HCT116 (cell line): ENCODE measurements around the gene SPATA20. TPM values are rescaled to one million over a fixed set of nuclear protein-coding genes. Genes with fewer than 3 reads are reported as not detected.

ENCODE experiments used
- ATAC-seq: fragments of 200-7000 bp; cut with Tn5 transposase; 2 replicates; pipeline ENCODE4 v1.9.1; 2020; ENCODE audit warnings: mild to moderate bottlenecking, moderate library complexity
- BruUV-seq: library from RNA; stranded (reverse); fragments of 400-500 nt; replicated peaks from 2 replicates; lab custom pipeline; 2021; lab: Mats Ljungman, UMichigan
- CTCF ChIA-PET: fragments of 300-600 bp; sonication (Branson Sonifier 250); formaldehyde crosslinking; loops from one replicate; lab custom pipeline; 2021; ENCODE audit warnings: antibody characterized with exemption; lab: Charles Lee
- POLR2A ChIA-PET: fragments of 300-600, 350-600 bp; sonication (Branson Sonifier 250); formaldehyde crosslinking; loops from one replicate; lab custom pipeline; 2021; ENCODE audit warnings: antibody characterized with exemption; lab: Charles Lee
- RAD21 ChIA-PET, 2 experiments: fragments of 300-600 bp; sonication (Branson Sonifier 250); formaldehyde crosslinking; loops; one replicate each; lab custom pipeline; 2023; ENCODE audit warnings: low total read pairs in 2 of 2; ENCODE audit not compliant: uncharacterized antibody in 2 of 2, unreplicated experiment in 2 of 2, low non-redundant PET in 1 of 2; lab: Charles Lee
- DNase-seq: peaks from one replicate; pipeline ENCODE4 v3.0.0-alpha.2; 2010; ENCODE audit warnings: low read depth, low spot score
- H2AFZ ChIP-seq: fragments of 200-600 bp; shearing (Covaris generic), sonication (generic); 2 replicates; pipeline ENCODE4 v1.6.1; 2017; ENCODE audit warnings: low read depth, mixed run types, mixed read lengths, antibody characterized with exemption, low read length; ENCODE audit not compliant: poor library complexity, severe bottlenecking
- H3K27ac ChIP-seq: 2 replicates; pipeline ENCODE4 v1.5.1; 2012; ENCODE audit warnings: low read depth, low read length
- H3K27me3 ChIP-seq: fragments of 200-600 bp; sonication (generic); 2 replicates; pipeline ENCODE4 v1.6.1; 2016; ENCODE audit warnings: mixed run types, low read length, mixed read lengths; ENCODE audit not compliant: insufficient read depth
- H3K36me3 ChIP-seq, 2 experiments: fragments of 200-500 bp in 1 of 2; fragments of 200-600 bp in 1 of 2; sonication (Bioruptor generic) in 1 of 2; sonication (generic) in 1 of 2; 2 replicates each; pipeline versions ENCODE4 v1.5.1 to v1.6.1; 2014 to 2016; ENCODE audit warnings: low read length in 2 of 2, inconsistent platforms in 1 of 2, mixed read lengths in 1 of 2, mixed run types in 1 of 2; ENCODE audit not compliant: insufficient read depth in 2 of 2, control insufficient read depth in 1 of 2
- H3K4me1 ChIP-seq, 2 experiments: fragments of 200-600 bp in 1 of 2; sonication (generic) in 1 of 2; 2 replicates each; pipeline versions ENCODE4 v1.5.1 to v1.6.1; 2012 to 2017; ENCODE audit warnings: low read length in 2 of 2, inconsistent platforms in 1 of 2, mild to moderate bottlenecking in 1 of 2, mixed read lengths in 1 of 2, mixed run types in 1 of 2, moderate library complexity in 1 of 2; ENCODE audit not compliant: insufficient read depth in 2 of 2, control insufficient read depth in 1 of 2
- H3K4me2 ChIP-seq: fragments of 200-600 bp; sonication (generic); 2 replicates; pipeline ENCODE4 v1.6.1; 2017; ENCODE audit warnings: mixed run types, low read length, mixed read lengths
- H3K4me3 ChIP-seq, 2 experiments: fragments of 200-600 bp in 1 of 2; sonication (generic) in 1 of 2; replicated peaks in 1 of 2; 2 replicates each; pipeline ENCODE4 v1.5.1; 2011 to 2016; ENCODE audit warnings: low read length in 2 of 2, control low read depth in 1 of 2, low read depth in 1 of 2, mild to moderate bottlenecking in 1 of 2, mixed read lengths in 1 of 2, mixed run types in 1 of 2
- H3K79me2 ChIP-seq: fragments of 200-600 bp; sonication (generic); 2 replicates; pipeline ENCODE4 v1.6.1; 2017; ENCODE audit warnings: mild to moderate bottlenecking, mixed run types, low read length, moderate library complexity, mixed read lengths; ENCODE audit not compliant: insufficient read depth
- H3K9ac ChIP-seq: fragments of 200-600 bp; sonication (generic); 2 replicates; pipeline ENCODE4 v1.6.1; 2016; ENCODE audit warnings: low read length, mixed read lengths
- H3K9me2 ChIP-seq: fragments of 200-600 bp; sonication (generic), shearing (Covaris generic); 2 replicates; pipeline ENCODE4 v1.6.1; 2017; ENCODE audit warnings: mixed run types, mild to moderate bottlenecking, moderate library complexity; ENCODE audit not compliant: insufficient read depth
- H3K9me3 ChIP-seq, 2 experiments: fragments of 200-500 bp in 1 of 2; fragments of 200-600 bp in 1 of 2; sonication (Bioruptor generic) in 1 of 2; sonication (generic) in 1 of 2; 2 replicates each; pipeline ENCODE4 v1.6.1; 2014 to 2017; ENCODE audit warnings: low read length in 2 of 2, mixed read lengths in 2 of 2, inconsistent platforms in 1 of 2, low read depth in 1 of 2, mild to moderate bottlenecking in 1 of 2, mixed run types in 1 of 2, moderate library complexity in 1 of 2; ENCODE audit not compliant: control insufficient read depth in 1 of 2, insufficient read depth in 1 of 2
- H4K20me1 ChIP-seq: fragments of 200-600 bp; sonication (generic), shearing (Covaris generic); 2 replicates; pipeline ENCODE4 v1.6.1; 2017; ENCODE audit warnings: mixed run types, mild to moderate bottlenecking, moderate library complexity; ENCODE audit not compliant: insufficient read depth
- CBX3 ChIP-seq: IDR thresholded peaks from 2 replicates; pipeline ENCODE4 v1.6.1; 2012; ENCODE audit warnings: low read depth
- CEBPB ChIP-seq: IDR thresholded peaks from 2 replicates; pipeline ENCODE4 v1.6.1; 2012; ENCODE audit warnings: low read depth
- CTCF ChIP-seq, 3 experiments: fragments of 200-600 bp in 1 of 3; sonication (generic) in 1 of 3; IDR thresholded peaks in 2 of 3; conservative IDR thresholded peaks in 1 of 3; 2 replicates each; pipeline ENCODE4 v1.5.1; 2012 to 2017; ENCODE audit warnings: low read depth in 2 of 3, low read length in 2 of 3, antibody characterized with exemption in 1 of 3, borderline replicate concordance in 1 of 3, control low read depth in 1 of 3, mild to moderate bottlenecking in 1 of 3, mixed read lengths in 1 of 3, mixed run types in 1 of 3, moderate library complexity in 1 of 3; ENCODE audit not compliant: insufficient read depth in 1 of 3
- ELF1 ChIP-seq: IDR thresholded peaks from 2 replicates; pipeline ENCODE4 v1.6.1; 2012; ENCODE audit warnings: low read depth, borderline replicate concordance
- JUND ChIP-seq: IDR thresholded peaks from 2 replicates; pipeline ENCODE4 v1.6.1; 2012
- POLR2A ChIP-seq: IDR thresholded peaks from 2 replicates; pipeline ENCODE4 v1.7.0; 2011; ENCODE audit warnings: borderline replicate concordance; ENCODE audit not compliant: insufficient read depth, insufficient read length; ENCODE audit errors: extremely low read depth
- RAD21 ChIP-seq: IDR thresholded peaks from 2 replicates; pipeline ENCODE4 v1.6.1; 2012; ENCODE audit warnings: low read depth, mild to moderate bottlenecking
- YY1 ChIP-seq: IDR thresholded peaks from 2 replicates; pipeline ENCODE4 v1.6.1; 2011; ENCODE audit warnings: low read length, low read depth, moderate library complexity, mild to moderate bottlenecking; ENCODE audit not compliant: insufficient replicate concordance; ENCODE audit errors: extremely low read depth
- ZFX ChIP-seq: fragments of 450-650 bp; IDR thresholded peaks from 2 replicates; pipeline ENCODE4 v1.6.1; 2017
- ZNF274 ChIP-seq: fragments of 200-500 bp; sonication (Bioruptor generic); IDR thresholded peaks from 2 replicates; pipeline ENCODE4 v1.6.1; 2014; ENCODE audit warnings: mild to moderate bottlenecking, low read depth, low read length, inconsistent platforms
- intact Hi-C: fragments of 100-400 bp; cut with micrococcal nuclease; formaldehyde crosslinking; loops from 2 replicates; pipeline ENCODE4 v1.10.0; 2022
- total RNA-seq: library from RNA; stranded (reverse); gene quantifications from one replicate; pipeline ENCODE4 v1.2.1, GENCODE V29; 2021; ENCODE audit not compliant: unreplicated experiment
- TF ChIP-seq, protein P1 (sequence below): IDR thresholded peaks from 2 replicates; pipeline ENCODE4 v1.6.1; 2012
- TF ChIP-seq, protein P2 (sequence below): IDR thresholded peaks from 2 replicates; pipeline ENCODE4 v1.6.1; 2011; ENCODE audit warnings: mild to moderate bottlenecking, low read length, moderate library complexity; ENCODE audit not compliant: insufficient replicate concordance; ENCODE audit errors: extremely low read depth

SPATA20 gene
- total RNA-seq, 1 experiment from 2014 or later: 57.5 TPM

DNA sequence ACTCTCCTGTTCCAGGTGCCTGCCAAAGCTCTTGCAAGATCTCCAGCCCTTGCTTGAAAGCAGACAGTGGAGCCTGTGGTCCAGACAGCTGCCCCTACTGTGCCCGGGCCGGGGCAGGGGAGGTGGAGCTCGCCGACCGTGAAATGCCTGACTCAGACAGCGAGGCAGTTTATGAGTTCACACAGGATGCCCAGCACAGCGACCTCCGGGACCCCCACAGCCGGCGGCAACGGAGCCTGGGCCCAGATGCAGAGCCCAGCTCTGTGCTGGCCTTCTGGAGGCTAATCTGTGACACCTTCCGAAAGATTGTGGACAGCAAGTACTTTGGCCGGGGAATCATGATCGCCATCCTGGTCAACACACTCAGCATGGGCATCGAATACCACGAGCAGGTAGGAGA is 31.2 kb downstream of the SPATA20 start:
- DNase-seq (no peak), ATAC-seq (no peak)
- no TSS peak for BruUV-seq
- intact Hi-C loops: no loop called here
- ChIA-PET POLR2A (no interaction called here), CTCF (no interaction called here), RAD21 (no interaction called here)
- Histone ChIP-seq H3K27ac (no peak overlapping the region), H3K4me2 (no peak overlapping the region), H3K27me3 (no peaks in the 10 kb centered on the region), H3K36me3 (no peaks in the 10 kb centered on the region), H3K4me3 (no peak overlapping the region), H3K4me1 (no peaks in the 10 kb centered on the region), H2AFZ (no peak overlapping the region), H3K9me2 (no peaks in the 10 kb centered on the region), H3K9me3 (no peaks in the 10 kb centered on the region), H4K20me1 (no peaks in the 10 kb centered on the region), H3K79me2 (no peaks in the 10 kb centered on the region), H3K9ac (no peak overlapping the region)
- TF ChIP-seq CBX3 (no peak), YY1 (no peak), JUND (no peak), ZFX (no peak), ELF1 (no peak), POLR2A (no peak), CEBPB (no peak), RAD21 (no peak), ZNF274 (no peak), CTCF (IDR thresholded peaks at IDR 0.05 in 2 of 3, conservative IDR thresholded peaks at IDR 0.05 in 1 of 3; ENCODE audit: borderline replicate concordance in 1 of 3, insufficient read depth in 1 of 3, low read depth in 2 of 3, low read length in 2 of 3) (no peak)
- TF ChIP-seq, protein P1, sequence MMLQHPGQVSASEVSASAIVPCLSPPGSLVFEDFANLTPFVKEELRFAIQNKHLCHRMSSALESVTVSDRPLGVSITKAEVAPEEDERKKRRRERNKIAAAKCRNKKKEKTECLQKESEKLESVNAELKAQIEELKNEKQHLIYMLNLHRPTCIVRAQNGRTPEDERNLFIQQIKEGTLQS: no peak
- TF ChIP-seq, protein P2, sequence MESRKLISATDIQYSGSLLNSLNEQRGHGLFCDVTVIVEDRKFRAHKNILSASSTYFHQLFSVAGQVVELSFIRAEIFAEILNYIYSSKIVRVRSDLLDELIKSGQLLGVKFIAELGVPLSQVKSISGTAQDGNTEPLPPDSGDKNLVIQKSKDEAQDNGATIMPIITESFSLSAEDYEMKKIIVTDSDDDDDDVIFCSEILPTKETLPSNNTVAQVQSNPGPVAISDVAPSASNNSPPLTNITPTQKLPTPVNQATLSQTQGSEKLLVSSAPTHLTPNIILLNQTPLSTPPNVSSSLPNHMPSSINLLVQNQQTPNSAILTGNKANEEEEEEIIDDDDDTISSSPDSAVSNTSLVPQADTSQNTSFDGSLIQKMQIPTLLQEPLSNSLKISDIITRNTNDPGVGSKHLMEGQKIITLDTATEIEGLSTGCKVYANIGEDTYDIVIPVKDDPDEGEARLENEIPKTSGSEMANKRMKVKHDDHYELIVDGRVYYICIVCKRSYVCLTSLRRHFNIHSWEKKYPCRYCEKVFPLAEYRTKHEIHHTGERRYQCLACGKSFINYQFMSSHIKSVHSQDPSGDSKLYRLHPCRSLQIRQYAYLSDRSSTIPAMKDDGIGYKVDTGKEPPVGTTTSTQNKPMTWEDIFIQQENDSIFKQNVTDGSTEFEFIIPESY: no peak
